SU-DHL-6 (cell line): ENCODE measurements around the gene KCNT2.

ENCODE experiments used
- H2AFZ ChIP-seq: fragments of 200-600 bp; sonication (generic); 2 replicates; pipeline ENCODE4 v1.6.1; 2014; ENCODE audit warnings: low read depth, mild to moderate bottlenecking, moderate library complexity, mixed read lengths, antibody characterized with exemption, low read length; ENCODE audit not compliant: severe bottlenecking
- H3F3A ChIP-seq: fragments of 200-600 bp; shearing (Covaris generic); 2 replicates; pipeline ENCODE4 v1.6.0; 2016; ENCODE audit warnings: antibody characterized with exemption, mild to moderate bottlenecking; ENCODE audit not compliant: insufficient read depth
- H3K27ac ChIP-seq: fragments of 200-600 bp; sonication (generic); 2 replicates; pipeline ENCODE4 v1.5.1; 2016; ENCODE audit warnings: low read depth, mild to moderate bottlenecking, low read length, moderate library complexity, mixed read lengths
- H3K27me3 ChIP-seq: fragments of 200-600 bp; sonication (generic), shearing (Covaris generic); 2 replicates; pipeline ENCODE4 v1.6.0; 2014; ENCODE audit warnings: mild to moderate bottlenecking, low read length
- H3K36me3 ChIP-seq: fragments of 200-600 bp; sonication (generic); 2 replicates; pipeline ENCODE4 v1.6.1; 2014; ENCODE audit warnings: mild to moderate bottlenecking, low read length, mixed read lengths
- H3K4me2 ChIP-seq: fragments of 300-600, 200-600 bp; shearing (Covaris generic), sonication (generic); 2 replicates; pipeline ENCODE4 v1.6.0; 2014; ENCODE audit warnings: low read length, low read depth, mild to moderate bottlenecking; ENCODE audit not compliant: poor library complexity, severe bottlenecking
- H3K4me3 ChIP-seq: fragments of 200-600 bp; sonication (generic); 2 replicates; pipeline ENCODE4 v1.5.1; 2014; ENCODE audit warnings: antibody characterized with exemption, low read length, mild to moderate bottlenecking, mixed read lengths; ENCODE audit not compliant: insufficient read depth, poor library complexity, severe bottlenecking
- H3K79me2 ChIP-seq: fragments of 200-600 bp; sonication (generic); 2 replicates; pipeline ENCODE4 v1.6.1; 2014; ENCODE audit warnings: mild to moderate bottlenecking, low read length, moderate library complexity; ENCODE audit not compliant: insufficient read depth
- H3K9ac ChIP-seq: fragments of 200-600 bp; sonication (generic); 2 replicates; pipeline ENCODE4 v1.7.0; 2014; ENCODE audit warnings: mild to moderate bottlenecking, low read length
- H3K9me2 ChIP-seq: fragments of 200-600 bp; sonication (generic); replicated peaks from 2 replicates; pipeline ENCODE4 v1.6.1; 2014; ENCODE audit warnings: low read length; ENCODE audit not compliant: insufficient read depth
- H3K9me3 ChIP-seq: fragments of 200-600 bp; sonication (generic); 2 replicates; pipeline ENCODE4 v1.6.1; 2014; ENCODE audit warnings: low read length, mixed read lengths; ENCODE audit not compliant: insufficient read depth
- H4K20me1 ChIP-seq: fragments of 200-600 bp; sonication (generic); 2 replicates; pipeline ENCODE4 v1.6.1; 2014; ENCODE audit warnings: low read depth, mild to moderate bottlenecking, antibody characterized with exemption, low read length, moderate library complexity, mixed read lengths
- CTCF ChIP-seq: fragments of 200-600 bp; sonication (generic); IDR thresholded peaks from one replicate; pipeline ENCODE4 v1.5.1; 2017; ENCODE audit warnings: antibody characterized with exemption, mild to moderate bottlenecking, low read length, moderate library complexity; ENCODE audit not compliant: insufficient read depth, poor library complexity, severe bottlenecking
- EZH2phosphoT487 ChIP-seq: fragments of 200-600 bp; sonication (generic), shearing (Covaris generic); conservative IDR thresholded peaks from 2 replicates; pipeline ENCODE4 v1.6.1; 2018; ENCODE audit warnings: mild to moderate bottlenecking, antibody characterized with exemption, low read length, moderate library complexity, mixed read lengths

Gene KCNT2

GRCh38 chr1:196608390-196609369 is at the start of gene KCNT2:
KCNT2 (minus strand) TSS chr1:196608440; CDS start chr1:196608309, 131 bp downstream.
- Histone ChIP-seq H3K4me2 (no peak within 1 kb of the TSS), H3F3A (no peaks in the 10 kb centered on the region), H3K9me2 (no peaks in the 10 kb centered on the region), H3K27ac (no peak within 1 kb of the TSS), H4K20me1 (no peaks in the 10 kb centered on the region), H3K4me3 (no peak within 1 kb of the TSS), H3K9me3 (peaks cover 3% of the 10 kb centered on the region; the same call in 1 of the 2 replicates), H3K9ac (no peak within 1 kb of the TSS), H3K79me2 (no peaks in the 10 kb centered on the region), H3K27me3 (no peaks in the 10 kb centered on the region), H2AFZ (no peak within 1 kb of the TSS), H3K36me3 (no peaks in the 10 kb centered on the region)
- TF ChIP-seq CTCF (no peak), EZH2phosphoT487 (no peak)

DNA sequence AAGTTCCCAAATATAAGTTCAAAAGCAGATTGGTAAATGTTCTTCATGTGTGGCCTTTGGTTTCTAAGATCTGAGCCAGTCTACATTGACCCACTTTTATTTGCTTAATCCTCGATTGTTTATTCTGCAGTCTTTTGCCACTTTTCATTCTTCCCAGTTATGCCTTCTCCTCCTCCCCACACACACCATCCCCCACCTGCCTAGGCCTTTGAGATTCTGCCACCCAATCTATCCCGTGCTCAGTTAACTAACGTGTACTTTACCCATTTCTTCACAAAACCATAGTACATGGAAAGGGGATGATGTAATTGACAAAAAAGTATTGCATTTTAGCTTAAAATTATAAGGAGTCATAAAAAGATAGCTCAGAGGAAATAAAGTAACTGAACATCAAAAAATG is 47.3 kb upstream of the KCNT2 start:
- no peak overlapping the region for H3K9ac ChIP-seq
- H4K20me1 ChIP-seq, result no peaks in the 10 kb centered on the region
- TF ChIP-seq EZH2phosphoT487 (no peak), CTCF (no peak)
- no peaks in the 10 kb centered on the region for H3K27me3 ChIP-seq
- H3K9me2 ChIP-seq, result no peaks in the 10 kb centered on the region
- no peak overlapping the region for H2AFZ ChIP-seq
- H3K4me3 ChIP-seq, result no peak overlapping the region
- H3F3A ChIP-seq, result no peaks in the 10 kb centered on the region
- no peaks in the 10 kb centered on the region for H3K79me2 ChIP-seq
- H3K27ac ChIP-seq, result no peak overlapping the region
- H3K36me3 ChIP-seq, result no peaks in the 10 kb centered on the region
- H3K9me3 ChIP-seq, result no peaks in the 10 kb centered on the region
- no peak overlapping the region for H3K4me2 ChIP-seq

GRCh38 chr1:196655071-196655470 is 46.8 kb upstream of the KCNT2 start:
- Histone ChIP-seq H3K79me2 (no peaks in the 10 kb centered on the region), H4K20me1 (no peaks in the 10 kb centered on the region), H2AFZ (no peak overlapping the region), H3F3A (no peaks in the 10 kb centered on the region), H3K27me3 (no peaks in the 10 kb centered on the region), H3K4me3 (no peak overlapping the region), H3K27ac (no peak overlapping the region), H3K9me3 (no peaks in the 10 kb centered on the region), H3K9me2 (no peaks in the 10 kb centered on the region), H3K4me2 (no peak overlapping the region), H3K9ac (no peak overlapping the region), H3K36me3 (no peaks in the 10 kb centered on the region)
- TF ChIP-seq EZH2phosphoT487 (no peak), CTCF (no peak)
